Heart right ventricle (tissue), 16 donors: ENCODE results near the gene KRT32. TPM values are rescaled to one million over a fixed set of nuclear protein-coding genes. Genes with fewer than 3 reads are reported as not detected.

Experiments
- ATAC-seq, 8 donors: fragments of 200-7000 bp; cut with Tn5 transposase; one replicate each; pipeline ENCODE4 v1.9.1; 2020; ENCODE audit warnings: mild to moderate bottlenecking in 8 of 8, moderate library complexity in 8 of 8, moderate number of reproducible peaks in 1 of 8
- DNase-seq, 2 donors: peaks; one replicate each; pipeline ENCODE4 v3.0.0-alpha.2; 2020
- H3K27ac ChIP-seq, 10 donors: fragments of 200-600 bp; sonication (generic) in 2 of 10; one replicate each; pipeline versions ENCODE4 v1.5.0 to v1.8.0; 2020 to 2022; ENCODE audit warnings: mild to moderate bottlenecking in 3 of 10
- H3K27me3 ChIP-seq, 7 donors: fragments of 200-600 bp; one replicate each; pipeline ENCODE4 v1.8.0; 2021 to 2022; ENCODE audit warnings: mild to moderate bottlenecking in 2 of 7
- H3K36me3 ChIP-seq, 9 donors: fragments of 200-600 bp; sonication (generic) in 1 of 9; one replicate each; pipeline versions ENCODE4 v1.5.0 to v1.8.0; 2020 to 2022; ENCODE audit warnings: mild to moderate bottlenecking in 2 of 9
- H3K4me1 ChIP-seq, 9 donors: fragments of 200-600 bp; sonication (generic) in 1 of 9; one replicate each; pipeline versions ENCODE4 v1.5.0 to v1.8.0; 2020 to 2022; ENCODE audit warnings: mild to moderate bottlenecking in 4 of 9
- H3K4me3 ChIP-seq, 10 donors: fragments of 200-600 bp; sonication (generic) in 2 of 10; one replicate each; pipeline versions ENCODE4 v1.5.0 to v1.8.0; 2020 to 2022; ENCODE audit warnings: mild to moderate bottlenecking in 7 of 10, moderate library complexity in 2 of 10
- H3K9me3 ChIP-seq, 11 donors: fragments of 200-600 bp in 10 of 11; sonication (generic) in 2 of 11; one replicate each; pipeline versions ENCODE4 v1.5.0 to v1.8.0; 2013 to 2022; ENCODE audit warnings: mild to moderate bottlenecking in 2 of 11, control low read depth in 1 of 11, moderate library complexity in 1 of 11
- WGBS, 2 donors: extraction: QIAGEN DNeasy Blood & Tissue Kit; methylation state at CpG; one replicate each; pipeline ENCODE4 v1.1.7; 2013; ENCODE audit warnings: inconsistent platforms in 1 of 2; 5-methylcytosine and 5-hydroxymethylcytosine counted together
- intact Hi-C, 10 donors: fragments of 100-400 bp; cut with DNase I; formaldehyde crosslinking; loops; one replicate each; pipeline versions ENCODE4 v1.11.1 to v1.14.2; 2022
- polyA plus RNA-seq, 2 donors: library from polyadenylated mRNA; stranded (reverse); fragments of 200-250 nt; gene quantifications; one replicate each; pipeline ENCODE4 v1.2.3, GENCODE V29; 2013
- total RNA-seq, 10 donors: library from RNA; stranded (reverse); fragmentation: NEBNext Ultra II Directional in 3 of 10; extraction: Animal tissue kit (Norgen Biotek cat#: 25700) in 3 of 10; gene quantifications; one replicate each; pipeline versions ENCODE4 v1.2.1 to v1.2.4, GENCODE V29; 2021 to 2023
- TF ChIP-seq, protein P1 (sequence below), 9 donors: fragments of 200-600 bp; sonication (generic) in 2 of 9; IDR thresholded peaks; one replicate each; pipeline versions ENCODE4 v1.5.0 to v1.8.0; 2021 to 2022; ENCODE audit warnings: antibody characterized with exemption in 9 of 9, mild to moderate bottlenecking in 5 of 9, moderate library complexity in 1 of 9
- donor health status: Arrhythmogenic right ventricular cardiomyopathy.
- donor health status: ischemic (EF 13 %, LVEDD 7.1; RV severe dilation, severe dysfunction).
- donor health status: healthy with polysubstance abuse.
- donor health status: DM: no; HTN: yes; CAD: no.
- donor health status: DM: no; HTN: no; CAD: no.
- donor health status: ischemic (EF 25% LVEDD 6.9; RV normal size, moderate dysfunction).
- donor health status: ischemic (EF 25% LVEDD 5.7; RV mildly dilated, moderate dysfunction).
- donor health status: healthy.
- donor health status: DM: yes; HTN: yes; CAD: no.
- donor health status: Ischemic cardiomyopathy.
- donor health status: ischemic (EF 35%, LVEDD 5.7; RV mildly dilated, moderate dysfunction).
- donor health status: nonischemic (EF 11% LVEDD 7.7; RV severe dilation, severe dysfunction).
- donor health status: DM: yes; HTN: yes; CAD: no.
- donor health status: PGD.
- donor health status: ischemic (EF 29% LVEDD 5.4; RV normal size, mild dysfunction).
- donor health status: nonischemic (EF 23%, LVEDD 6.1; RV moderate dilation, normal function).

Gene KRT32
- total and polyA plus RNA-seq, 12 donors = 0.14 to 0.22 (median 0.21) TPM; not detected in 9

GRCh38 chr17:41464173-41464572 is 3.0 kb downstream of the KRT32 start:
- intact Hi-C loops = loop anchor here in 1 of 10 donors (1.0 kb wide), 1 partner anchor 162 kb away; the partner anchor contains the start of gene KRTAP29-1
- DNase-seq (no peak), ATAC-seq (no peak)
- no peak overlapping the region for H3K4me3 ChIP-seq
- peaks cover 0 to 17% (median 0%) of the 10 kb centered on the region in 7 donors for H3K27me3 ChIP-seq
- WGBS, 2 donors = 84 to 87% methylated on average over 11 of the region's 11 CpGs
- H3K4me1 ChIP-seq = peaks cover 0 to 12% (median 4%) of the 10 kb centered on the region in 9 donors
- TF ChIP-seq, protein P1, sequence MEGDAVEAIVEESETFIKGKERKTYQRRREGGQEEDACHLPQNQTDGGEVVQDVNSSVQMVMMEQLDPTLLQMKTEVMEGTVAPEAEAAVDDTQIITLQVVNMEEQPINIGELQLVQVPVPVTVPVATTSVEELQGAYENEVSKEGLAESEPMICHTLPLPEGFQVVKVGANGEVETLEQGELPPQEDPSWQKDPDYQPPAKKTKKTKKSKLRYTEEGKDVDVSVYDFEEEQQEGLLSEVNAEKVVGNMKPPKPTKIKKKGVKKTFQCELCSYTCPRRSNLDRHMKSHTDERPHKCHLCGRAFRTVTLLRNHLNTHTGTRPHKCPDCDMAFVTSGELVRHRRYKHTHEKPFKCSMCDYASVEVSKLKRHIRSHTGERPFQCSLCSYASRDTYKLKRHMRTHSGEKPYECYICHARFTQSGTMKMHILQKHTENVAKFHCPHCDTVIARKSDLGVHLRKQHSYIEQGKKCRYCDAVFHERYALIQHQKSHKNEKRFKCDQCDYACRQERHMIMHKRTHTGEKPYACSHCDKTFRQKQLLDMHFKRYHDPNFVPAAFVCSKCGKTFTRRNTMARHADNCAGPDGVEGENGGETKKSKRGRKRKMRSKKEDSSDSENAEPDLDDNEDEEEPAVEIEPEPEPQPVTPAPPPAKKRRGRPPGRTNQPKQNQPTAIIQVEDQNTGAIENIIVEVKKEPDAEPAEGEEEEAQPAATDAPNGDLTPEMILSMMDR (IDR thresholded peaks at IDR 0.05) = no peak
- no peaks in the 10 kb centered on the region for H3K36me3 ChIP-seq
- no peak overlapping the region for H3K27ac ChIP-seq
- H3K9me3 ChIP-seq = peaks cover 0 to 16% (median 8%) of the 10 kb centered on the region in 11 donors

DNA sequence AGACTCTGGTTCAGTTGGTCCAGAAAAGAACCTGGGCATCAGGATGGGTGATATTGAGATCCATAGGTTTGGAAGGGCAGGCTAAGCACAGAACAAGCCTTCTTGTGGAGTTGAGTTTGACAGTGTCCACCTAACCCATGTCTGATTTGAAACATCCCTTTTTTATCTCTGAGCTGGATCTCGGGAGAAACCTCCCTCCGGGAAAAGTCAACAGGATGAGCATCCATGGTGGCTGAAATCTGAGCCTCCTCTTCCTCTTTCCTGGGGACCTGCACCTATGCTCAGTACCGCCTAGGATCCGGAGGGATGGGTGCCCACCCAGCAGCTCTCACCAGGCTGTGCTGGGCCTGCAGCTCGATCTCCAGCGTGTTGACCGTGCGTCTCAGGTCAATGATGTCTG is 3.4 kb downstream of the KRT32 start:
- Histone ChIP-seq H3K36me3 (no peaks in the 10 kb centered on the region), H3K9me3 (peaks cover 0 to 14% (median 8%) of the 10 kb centered on the region in 11 donors), H3K27ac (no peak overlapping the region), H3K4me3 (no peak overlapping the region), H3K27me3 (peaks cover 0 to 15% (median 0%) of the 10 kb centered on the region in 7 donors), H3K4me1 (peaks cover 0 to 12% (median 4%) of the 10 kb centered on the region in 9 donors)
- WGBS, 2 donors = 85 to 89% methylated on average over 8 of the region's 8 CpGs
- intact Hi-C loops = loop anchor here in 1 of 10 donors (1.0 kb wide), 1 partner anchor 161 kb away; the partner anchor contains the start of gene KRTAP29-1
- ATAC-seq = no peak
- TF ChIP-seq, protein P1 (IDR thresholded peaks at IDR 0.05) = no peak
- no peak for DNase-seq

DNA sequence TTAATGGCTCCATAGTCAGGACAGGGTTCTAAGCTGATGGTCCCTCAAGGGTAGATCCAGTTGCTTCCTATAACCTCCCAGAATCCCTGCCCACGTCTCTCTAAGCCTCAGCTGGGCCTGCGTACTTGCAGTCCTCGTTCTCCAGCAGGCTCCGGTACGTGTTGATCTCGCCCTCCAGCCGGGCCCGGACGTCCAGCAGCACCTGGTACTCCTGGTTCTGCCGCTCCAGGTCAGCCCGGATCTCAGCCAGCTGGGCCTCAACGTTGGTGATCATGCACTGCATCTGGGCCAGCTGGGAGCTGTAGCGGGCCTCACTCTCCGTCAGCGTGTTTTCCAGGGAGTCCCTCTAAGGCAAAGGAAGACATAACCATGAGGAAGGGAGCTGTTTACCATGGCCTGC is 4.5 kb downstream of the KRT32 start:
- Histone ChIP-seq H3K4me3 (no peak overlapping the region), H3K9me3 (peaks cover 0 to 3% (median 0%) of the 10 kb centered on the region in 11 donors), H3K36me3 (no peaks in the 10 kb centered on the region), H3K4me1 (peaks cover 0 to 12% (median 4%) of the 10 kb centered on the region in 9 donors), H3K27me3 (peaks cover 0 to 13% (median 0%) of the 10 kb centered on the region in 7 donors), H3K27ac (no peak overlapping the region)
- 79 to 85% methylated on average over 15 of the region's 15 CpGs for WGBS, 2 donors
- ATAC-seq (no peak), DNase-seq (no peak)
- TF ChIP-seq, protein P1 (IDR thresholded peaks at IDR 0.05) = no peak
- intact Hi-C loops = no loop called here

GRCh38 chr17:41457676-41458075 is 9.5 kb downstream of the KRT32 start:
- 75 to 83% methylated on average over 4 of the region's 4 CpGs for WGBS, 2 donors
- Histone ChIP-seq H3K27ac (no peak overlapping the region), H3K9me3 (no peaks in the 10 kb centered on the region), H3K27me3 (peaks cover 0 to 16% (median 11%) of the 10 kb centered on the region in 7 donors), H3K4me1 (no peaks in the 10 kb centered on the region), H3K36me3 (no peaks in the 10 kb centered on the region), H3K4me3 (no peak overlapping the region)
- intact Hi-C loops = loop anchor here in 1 of 10 donors (10.0 kb wide), 1 partner anchor 63 kb away; the partner anchor contains the start of gene KRT31
- TF ChIP-seq, protein P1 (IDR thresholded peaks at IDR 0.05) = no peak
- ATAC-seq (no peak), DNase-seq (no peak)
